Stimulated activated CD4-positive, alpha-beta T cell treated with anti-CD3 and anti-CD28 coated beads, Interleukin-12 subunit alpha, Interleukin-12 subunit beta, amount 100 ng/mL, for 24 hours (primary cell): Measurements from ENCODE around the gene FASTKD3.
A peak's percentile ranks its signal among the peaks of the same experiment; 100 is the strongest.
"Not testable (repeated sequence)": the region's sequence is repeated elsewhere in the genome, so short reads cannot be mapped to it uniquely, and the experiment has no call there.

Experiments used
- DNase-seq, 2 experiments: peaks; one replicate each; pipeline ENCODE4 v3.0.0-alpha.2; 2020; ENCODE audit warnings: low read depth in 2 of 2

Gene FASTKD3

GRCh38 chr5:7868773-7869473, at the start of gene FASTKD3, which contains the start of gene MTRR:
Gene FASTKD3 (minus strand): TSS chr5:7869031. CDS start chr5:7868083, 948 bp downstream.
Gene MTRR (plus strand): TSS chr5:7869148. CDS start chr5:7870795, 1,647 bp downstream.
- peak; percentile 79 to 83 for DNase-seq

GRCh38 chr5:7917130-7918123, 48.6 kb upstream of the FASTKD3 start:
- DNase-seq = no peak

GRCh38 chr5:7916171-7916804, 47.5 kb upstream of the FASTKD3 start:
- DNase-seq = no peak

- DNase-seq = not testable (repeated sequence)
Observed at GRCh38 chr5:7911429-7911771, 42.6 kb upstream of the FASTKD3 start.

GRCh38 chr5:7910738-7911428, 42.1 kb upstream of the FASTKD3 start:
- no peak for DNase-seq

- no peak for DNase-seq
Observed at GRCh38 chr5:7908317-7908716, 39.5 kb upstream of the FASTKD3 start.

- DNase-seq = no peak
Observed at GRCh38 chr5:7907612-7908011, 38.8 kb upstream of the FASTKD3 start.

GRCh38 chr5:7904170-7904569, 35.3 kb upstream of the FASTKD3 start:
- DNase-seq = no peak

- DNase-seq = no peak
Observed at GRCh38 chr5:7902666-7903625, 34.1 kb upstream of the FASTKD3 start.

GRCh38 chr5:7902201-7902600, 33.4 kb upstream of the FASTKD3 start:
- no peak for DNase-seq

GRCh38 chr5:7897014-7897600, 28.3 kb upstream of the FASTKD3 start:
- no peak for DNase-seq

- no peak for DNase-seq
Observed at GRCh38 chr5:7894860-7895259, 26.0 kb upstream of the FASTKD3 start.

GRCh38 chr5:7894439-7894838, 25.6 kb upstream of the FASTKD3 start:
- DNase-seq = no peak

- no peak for DNase-seq
Observed at GRCh38 chr5:7888901-7889300, 20.1 kb upstream of the FASTKD3 start.

GRCh38 chr5:7886849-7887475, 18.1 kb upstream of the FASTKD3 start:
- DNase-seq = no peak

- no peak for DNase-seq
Observed at GRCh38 chr5:7884491-7885267, 15.8 kb upstream of the FASTKD3 start.

GRCh38 chr5:7882926-7883325, 14.1 kb upstream of the FASTKD3 start:
- no peak for DNase-seq

- DNase-seq = no peak
Observed at GRCh38 chr5:7881816-7882215, 13.0 kb upstream of the FASTKD3 start.

- DNase-seq = no peak
Observed at GRCh38 chr5:7881091-7881490, 12.3 kb upstream of the FASTKD3 start.
